NOMO-1 (cell line): ENCODE results near the gene TMEM121B.

Experiments used
- DNase-seq, 2 experiments: peaks; one replicate each; lab custom pipeline; 2025; ENCODE audit not compliant: unreplicated experiment in 2 of 2; lab: John Stamatoyannopoulos, UW

The TMEM121B gene

GRCh38 chr22:17140022-17140421, 18.9 kb upstream of the TMEM121B start:
- DNase-seq, result no peak

DNA sequence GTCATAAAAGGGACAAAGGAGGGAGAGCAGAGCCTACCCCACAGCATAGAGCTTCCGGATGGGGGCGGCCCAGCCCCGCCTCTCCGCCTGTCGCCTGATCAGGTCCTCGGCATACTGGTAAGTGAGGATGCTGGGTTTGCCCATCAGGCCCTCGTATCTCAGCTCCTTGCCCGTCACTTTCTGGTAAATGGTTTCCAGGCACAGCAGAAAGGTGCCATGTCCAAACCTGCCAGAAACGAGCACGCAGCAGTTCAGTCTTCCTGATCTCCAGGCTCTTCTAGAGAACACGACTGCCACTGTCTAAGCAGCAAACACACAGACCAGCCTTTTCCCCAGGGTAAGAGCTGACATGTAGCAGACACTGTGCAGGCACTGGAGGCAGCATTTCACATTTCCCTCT, 17.4 kb upstream of the TMEM121B start:
- no peak for DNase-seq

GRCh38 chr22:17137861-17138425, 16.8 kb upstream of the TMEM121B start:
- DNase-seq, result no peak

DNA sequence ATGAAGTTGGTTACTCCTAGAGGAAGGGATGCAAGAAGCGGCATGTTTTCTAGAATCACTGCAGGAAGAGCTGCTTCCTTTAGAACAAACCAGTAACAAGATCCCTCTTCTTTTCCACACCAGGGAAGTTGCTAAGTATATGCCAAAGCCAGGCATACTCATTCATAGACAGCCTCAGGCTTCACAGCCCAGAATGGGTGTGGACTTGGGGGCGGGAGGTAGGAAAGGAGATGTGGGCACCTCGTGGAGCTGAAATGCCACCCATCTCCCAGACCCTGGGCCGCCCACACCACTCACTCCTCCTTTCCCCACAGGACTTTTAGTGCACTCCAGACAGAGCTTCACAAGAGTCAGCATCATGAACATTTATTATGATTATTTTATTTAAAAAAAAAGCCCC, 16.0 kb upstream of the TMEM121B start:
- DNase-seq, result no peak

DNA sequence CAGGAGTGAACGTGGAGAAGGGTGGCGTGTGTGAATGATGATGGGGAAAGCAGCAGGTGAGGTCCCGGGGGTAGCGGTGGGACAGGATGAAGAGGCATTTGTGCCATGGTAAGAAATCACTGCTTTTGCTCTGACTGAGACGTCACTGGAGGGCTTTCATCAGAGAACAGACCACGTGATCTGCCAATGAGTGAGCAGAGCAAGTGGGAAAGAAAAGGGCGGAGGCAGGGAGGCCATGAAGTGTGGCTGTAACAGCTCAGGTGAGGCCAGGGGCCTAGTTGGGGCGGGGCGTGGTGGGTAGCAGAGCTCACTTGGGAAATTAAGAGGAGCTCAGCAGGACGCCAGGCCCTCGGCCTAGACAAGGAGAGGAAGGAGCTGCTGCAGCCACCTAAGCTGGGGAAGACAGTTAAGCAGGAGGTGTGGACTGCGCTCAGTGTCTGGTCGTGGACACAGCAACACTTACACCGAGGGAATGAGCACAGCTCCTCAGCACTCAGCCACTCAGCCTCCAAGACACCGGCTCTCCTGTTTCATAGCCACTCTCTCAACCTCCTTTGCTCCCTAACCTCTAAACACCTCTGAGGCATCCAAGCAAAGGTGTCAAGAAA, 14.1 kb upstream of the TMEM121B start:
- no peak for DNase-seq

DNA sequence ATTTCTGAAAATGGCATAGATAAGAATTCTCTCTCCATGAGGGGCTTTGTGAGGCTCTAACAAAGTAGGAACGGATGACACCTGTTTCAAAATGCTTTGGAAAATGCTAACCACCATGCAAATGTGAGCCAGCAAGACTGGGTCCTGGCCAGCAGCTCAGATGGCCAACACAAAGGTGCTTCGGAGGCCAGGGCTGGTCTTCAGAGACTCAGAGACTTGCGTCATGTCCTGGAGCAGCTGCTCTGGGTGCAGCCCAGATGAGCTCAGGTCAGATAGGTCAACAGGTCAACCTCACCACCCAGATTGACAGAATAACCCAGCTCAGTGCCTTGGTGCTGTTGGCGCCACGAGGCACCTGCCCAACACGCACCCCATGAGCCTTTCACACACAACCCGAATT, 12.0 kb upstream of the TMEM121B start:
- DNase-seq, result no peak

GRCh38 chr22:17132112-17132511, 11.0 kb upstream of the TMEM121B start:
- no peak for DNase-seq

DNA sequence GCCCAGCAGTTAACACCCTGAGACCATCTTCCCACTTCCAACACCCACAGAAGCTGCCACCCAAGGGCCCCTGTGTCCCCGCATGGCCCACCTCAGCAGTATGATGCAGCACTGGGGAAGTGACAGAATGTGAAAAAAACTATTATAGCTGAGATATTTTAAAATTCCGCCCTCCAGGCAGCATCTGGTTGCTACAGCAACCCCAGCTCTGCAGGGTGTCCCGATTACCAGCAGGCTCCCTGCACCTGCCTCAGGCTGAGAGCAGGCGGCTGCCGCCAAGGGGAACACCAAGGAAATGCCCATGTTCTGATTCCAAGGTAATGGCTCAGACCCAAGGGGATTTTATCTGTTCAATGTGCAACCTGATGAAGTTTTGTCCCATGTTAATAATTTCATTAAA, 10.5 kb upstream of the TMEM121B start:
- no peak for DNase-seq

GRCh38 chr22:17130199-17130598, 9.0 kb upstream of the TMEM121B start:
- no peak for DNase-seq

DNA sequence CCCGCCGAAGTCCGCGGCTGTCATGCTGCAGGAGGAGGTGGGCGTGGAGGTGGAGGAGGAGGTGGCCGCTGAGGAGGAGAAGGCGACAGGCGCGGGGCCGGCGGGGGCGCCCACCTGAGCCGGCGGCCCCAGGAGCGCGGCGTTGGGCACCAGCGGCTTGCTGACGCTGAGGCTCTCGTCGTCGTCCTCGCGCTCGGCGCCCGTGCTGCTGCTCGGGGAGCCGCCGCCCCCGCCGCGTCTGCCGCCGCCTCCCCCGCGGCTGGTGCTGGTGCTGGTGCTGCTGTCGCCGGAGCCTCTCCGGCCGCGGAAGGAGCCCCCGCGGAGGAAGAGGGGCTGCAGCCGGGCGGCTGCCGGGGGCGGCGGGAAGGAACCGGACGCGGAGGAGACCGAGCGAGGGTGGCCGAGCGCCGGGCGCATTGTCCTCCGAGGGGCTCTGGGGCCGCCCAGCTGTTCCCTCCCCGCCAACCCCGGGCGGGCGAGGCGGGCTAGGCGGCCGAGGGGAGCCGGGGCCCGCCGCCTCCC, 388 bp downstream of the TMEM121B start:
- DNase-seq, result peak in 1 of 2 experiments; percentile 43

- peak; percentile 27 to 46 for DNase-seq
Measured at GRCh38 chr22:17120281-17120680, 879 bp downstream of the TMEM121B start.

- peak in 1 of 2 experiments; percentile 14 for DNase-seq
Measured at GRCh38 chr22:17119481-17120202, 1.5 kb downstream of the TMEM121B start.

DNA sequence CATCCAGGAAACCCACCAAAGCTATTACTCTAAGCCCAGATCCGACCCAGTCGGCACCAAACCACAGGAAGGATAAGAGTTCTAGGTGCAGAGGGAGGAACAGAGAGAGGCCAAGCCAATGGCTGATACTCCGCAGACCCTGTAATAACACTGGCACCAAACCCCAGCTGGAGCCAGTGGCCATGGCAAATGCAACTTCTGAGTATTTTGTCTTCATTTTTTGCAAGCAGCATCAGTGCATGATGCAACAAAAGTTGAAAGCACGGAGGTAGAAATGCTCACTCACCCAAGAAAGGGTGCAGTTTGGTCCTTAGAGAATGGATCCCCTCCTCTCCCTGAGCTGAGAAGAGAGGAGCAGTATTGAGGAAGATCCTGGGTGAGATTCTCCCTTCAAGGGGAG, 2.8 kb downstream of the TMEM121B start:
- DNase-seq, result no peak

- DNase-seq, result peak in 1 of 2 experiments; percentile 52
Measured at GRCh38 chr22:17117890-17118289, 3.3 kb downstream of the TMEM121B start.

GRCh38 chr22:17117400-17117799, 3.8 kb downstream of the TMEM121B start:
- DNase-seq, result no peak

- no peak for DNase-seq
Measured at GRCh38 chr22:17116572-17117330, 4.4 kb downstream of the TMEM121B start.

GRCh38 chr22:17115945-17116565, 5.1 kb downstream of the TMEM121B start:
- DNase-seq, result peak in 1 of 2 experiments; percentile 41

- DNase-seq, result no peak
Measured at GRCh38 chr22:17115236-17115635, 5.9 kb downstream of the TMEM121B start.

DNA sequence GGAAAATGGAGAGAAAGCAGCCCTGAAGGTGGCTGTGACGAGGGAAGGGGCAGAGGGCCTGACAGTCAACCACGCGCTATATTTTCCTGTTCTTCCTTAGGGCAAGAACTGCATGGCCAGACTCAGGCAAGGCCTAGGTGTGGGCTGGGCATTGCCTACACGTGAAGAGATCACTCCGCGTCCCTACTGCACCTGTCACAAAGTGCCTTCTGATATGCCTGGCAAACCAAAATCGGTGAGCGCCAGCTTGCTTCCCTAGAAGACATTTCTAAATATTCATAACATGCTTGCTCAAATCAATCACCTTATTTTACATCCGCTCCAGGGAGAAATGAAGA, 6.3 kb downstream of the TMEM121B start:
- no peak for DNase-seq

DNA sequence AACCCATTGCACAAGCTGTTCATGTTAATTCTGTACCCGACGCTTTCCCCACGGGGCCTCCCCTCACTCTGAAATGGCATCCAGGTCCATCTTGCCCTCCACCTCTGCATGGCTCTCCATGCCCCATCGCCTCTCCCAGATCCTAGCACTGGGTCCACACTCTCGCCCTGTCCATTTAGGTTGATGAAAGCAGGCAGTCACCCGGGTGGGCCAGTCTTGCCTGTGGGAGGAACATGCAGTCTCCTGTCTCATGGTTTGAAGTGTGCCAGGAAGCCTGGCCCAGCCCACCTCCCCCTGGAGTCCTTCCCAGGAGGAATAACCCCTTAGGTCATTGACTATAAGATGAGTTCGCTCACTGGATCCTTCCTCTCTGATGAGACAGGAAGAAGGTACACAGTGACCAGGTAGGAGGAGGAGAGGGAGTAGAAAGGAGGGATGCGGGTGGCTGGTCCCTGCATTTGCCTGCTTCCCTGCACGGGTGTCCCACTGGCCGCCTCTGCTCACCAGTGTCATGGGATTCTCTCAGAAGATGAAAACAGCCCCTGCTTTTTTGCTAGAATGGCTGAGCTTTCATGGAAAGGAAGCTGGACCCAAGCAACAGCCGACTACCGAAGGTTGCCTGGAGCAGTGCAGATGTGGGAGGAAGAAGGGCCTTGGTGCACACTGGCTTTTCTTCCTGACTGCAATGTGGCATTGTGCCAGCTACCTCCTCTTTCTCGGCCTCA, 6.8 kb downstream of the TMEM121B start:
- no peak for DNase-seq
